NCI-H1436 treated with DMSO at 0.1 percent for 48 hours (cell line): ENCODE data around the gene LNPK.
"Not testable (repeated sequence)": the region's sequence is repeated elsewhere in the genome, so short reads cannot be mapped to it uniquely, and the experiment has no call there.

Experiments
- DNase-seq: peaks from one replicate; lab custom pipeline; 2025; lab: John Stamatoyannopoulos, UW

Gene LNPK

GRCh38 chr2:175973373-175973772 is 28.7 kb downstream of the LNPK start:
- DNase-seq: no peak

- DNase-seq: no peak
These were observed 35.2 kb downstream of the LNPK start for GRCh38 chr2:175966839-175967238.

- DNase-seq: no peak
These were observed 36.3 kb downstream of the LNPK start for GRCh38 chr2:175965773-175966172.

- DNase-seq: no peak
These were observed 37.9 kb downstream of the LNPK start for GRCh38 chr2:175964195-175964594.

GRCh38 chr2:175963171-175963570 is 38.9 kb downstream of the LNPK start:
- not testable (repeated sequence) for DNase-seq

GRCh38 chr2:175957845-175958244 is 44.2 kb downstream of the LNPK start:
- no peak for DNase-seq

- DNase-seq: no peak
These were observed 46.9 kb downstream of the LNPK start for GRCh38 chr2:175955136-175955535.

- DNase-seq: no peak
These were observed 51.6 kb downstream of the LNPK start for GRCh38 chr2:175950512-175950911.

- DNase-seq: no peak
These were observed 53.9 kb downstream of the LNPK start for GRCh38 chr2:175948191-175948590.

GRCh38 chr2:175947073-175947472 is 55.0 kb downstream of the LNPK start:
- no peak for DNase-seq

GRCh38 chr2:175941699-175942098 is 60.4 kb downstream of the LNPK start:
- no peak for DNase-seq

- DNase-seq: no peak
These were observed 64.9 kb downstream of the LNPK start for GRCh38 chr2:175937216-175937615.

- no peak for DNase-seq
These were observed 66.5 kb downstream of the LNPK start for GRCh38 chr2:175935289-175936181.

GRCh38 chr2:175932675-175933074 is 69.4 kb downstream of the LNPK start:
- no peak for DNase-seq

GRCh38 chr2:175931805-175932204 is 70.3 kb downstream of the LNPK start:
- DNase-seq: no peak

- DNase-seq: no peak
These were observed 71.6 kb downstream of the LNPK start for GRCh38 chr2:175930504-175930903.

- DNase-seq: no peak
These were observed 72.2 kb downstream of the LNPK start for GRCh38 chr2:175929850-175930249.

- DNase-seq: no peak
These were observed 75.8 kb downstream of the LNPK start for GRCh38 chr2:175926272-175926671.

- no peak for DNase-seq
These were observed 79.9 kb downstream of the LNPK start for GRCh38 chr2:175922160-175922559.

- DNase-seq: no peak
These were observed 83.1 kb downstream of the LNPK start for GRCh38 chr2:175918935-175919334.

- no peak for DNase-seq
These were observed 87.2 kb downstream of the LNPK start for GRCh38 chr2:175914846-175915245.

GRCh38 chr2:175913849-175914743 is 88.0 kb downstream of the LNPK start:
- not testable (repeated sequence) for DNase-seq

- DNase-seq: not testable (repeated sequence)
These were observed 88.8 kb downstream of the LNPK start for GRCh38 chr2:175913267-175913666.
